GM12878 (cell line): Measurements from ENCODE around the gene SKA3. TPM values are rescaled to one million over a fixed set of nuclear protein-coding genes. Genes with fewer than 3 reads are reported as not detected.

Experiments
- ATAC-seq: fragments of 200-7000 bp; cut with Tn5 transposase; 3 replicates; pipeline ENCODE4 v1.9.1; 2020; ENCODE audit warnings: mild to moderate bottlenecking, moderate library complexity
- BruUV-seq: library from RNA; stranded (reverse); fragments of 400-500 nt; replicated peaks from 2 replicates; lab custom pipeline; 2021; lab: Mats Ljungman, UMichigan
- CTCF ChIA-PET: fragments of 300-600 bp; sonication (Branson Sonifier 250); formaldehyde crosslinking; extraction: SDS; loops from one replicate; lab custom pipeline; 2021; ENCODE audit warnings: inconsistent platforms; lab: Yijun Ruan, JAX
- POLR2A ChIA-PET: fragments of 350-600 bp; formaldehyde crosslinking; extraction: SDS; loops from one replicate; lab custom pipeline; 2021; ENCODE audit warnings: inconsistent platforms; lab: Charles Lee
- RAD21 ChIA-PET: fragments of 300-600 bp; sonication (Branson Sonifier 250); formaldehyde crosslinking; loops from one replicate; lab custom pipeline; 2023; ENCODE audit warnings: antibody characterized with exemption; ENCODE audit not compliant: unreplicated experiment; lab: Charles Lee
- SMC1A ChIA-PET: fragments of 300-600 bp; sonication (Branson Sonifier 250); formaldehyde crosslinking; loops from one replicate; lab custom pipeline; 2023; ENCODE audit not compliant: unreplicated experiment, uncharacterized antibody; lab: Charles Lee
- DNase-seq: peaks from one replicate; pipeline ENCODE4 v3.0.0-alpha.2; 2011; ENCODE audit warnings: low read depth, low spot score
- FAIRE-seq: peaks from 3 replicates; lab custom pipeline; 2011; peaks lifted over from hg19 to GRCh38; lab: Jason Lieb, UNC
- H2AFZ ChIP-seq: 2 replicates; pipeline ENCODE4 v1.6.0; 2011; ENCODE audit warnings: low read depth, low read length, control low read depth; ENCODE audit not compliant: control insufficient read depth
- H3K27ac ChIP-seq: 2 replicates; pipeline ENCODE4 v1.5.1; 2011; ENCODE audit warnings: control low read depth; ENCODE audit not compliant: control insufficient read depth, insufficient read depth
- H3K27me3 ChIP-seq, 2 experiments: replicated peaks in 1 of 2; 2 replicates each; pipeline versions ENCODE4 v1.6.0 to v1.6.1; 2011; ENCODE audit warnings: low read length in 1 of 2; ENCODE audit not compliant: control insufficient read depth in 2 of 2, insufficient read depth in 2 of 2
- H3K36me3 ChIP-seq, 2 experiments: 2 replicates each; pipeline ENCODE4 v1.5.1; 2011; ENCODE audit warnings: low read length in 1 of 2; ENCODE audit not compliant: control insufficient read depth in 2 of 2, insufficient read depth in 2 of 2
- H3K4me1 ChIP-seq: 2 replicates; pipeline ENCODE4 v1.6.1; 2011; ENCODE audit warnings: mild to moderate bottlenecking, low read length, moderate library complexity, mixed read lengths; ENCODE audit not compliant: control insufficient read depth, insufficient read depth
- H3K4me2 ChIP-seq: 2 replicates; pipeline ENCODE4 v1.6.0; 2011; ENCODE audit warnings: control low read depth; ENCODE audit not compliant: control insufficient read depth, insufficient read depth
- H3K4me3 ChIP-seq: fragments of 200-600 bp; sonication (generic); 2 replicates; pipeline ENCODE4 v1.5.1; 2016
- H3K79me2 ChIP-seq: 2 replicates; pipeline ENCODE4 v1.6.0; 2011; ENCODE audit warnings: low read length; ENCODE audit not compliant: control insufficient read depth, insufficient read depth
- H3K9ac ChIP-seq: 2 replicates; pipeline ENCODE4 v1.8.0; 2011; ENCODE audit warnings: low read length, control low read depth, mixed read lengths; ENCODE audit not compliant: control insufficient read depth, insufficient read depth
- H3K9me3 ChIP-seq: replicated peaks from 3 replicates; pipeline ENCODE4 v1.5.1; 2011; ENCODE audit warnings: mild to moderate bottlenecking, low read length; ENCODE audit not compliant: control insufficient read depth, insufficient read depth
- H4K20me1 ChIP-seq: 2 replicates; pipeline ENCODE4 v1.6.0; 2011; ENCODE audit not compliant: control insufficient read depth, insufficient read depth
- ATF7 ChIP-seq: fragments of 450-650 bp; IDR thresholded peaks from 2 replicates; pipeline ENCODE4 v1.6.1; 2016; ENCODE audit warnings: low read depth, mild to moderate bottlenecking
- CTCF ChIP-seq, 3 experiments: IDR thresholded peaks in 2 of 3; conservative IDR thresholded peaks in 1 of 3; 2 replicates each; pipeline ENCODE4 v1.5.1; 2011; ENCODE audit warnings: low read depth in 3 of 3, low read length in 3 of 3, mild to moderate bottlenecking in 3 of 3, control low read depth in 2 of 3, moderate library complexity in 2 of 3, inconsistent platforms in 1 of 3, mixed read lengths in 1 of 3; ENCODE audit not compliant: control insufficient read depth in 2 of 3, insufficient read depth in 1 of 3; ENCODE audit errors: extremely low read depth in 1 of 3
- CUX1 ChIP-seq: IDR thresholded peaks from 2 replicates; pipeline ENCODE4 v1.6.1; 2012; ENCODE audit warnings: improper control_type of control experiment, low read depth, low read length; ENCODE audit not compliant: insufficient replicate concordance
- IRF3 ChIP-seq: fragments of 450-650 bp; IDR thresholded peaks from 2 replicates; pipeline ENCODE4 v1.6.1; 2014; ENCODE audit warnings: mild to moderate bottlenecking
- RB1 ChIP-seq: fragments of 450-650 bp; formaldehyde crosslinking; IDR thresholded peaks from 2 replicates; pipeline ENCODE4 v1.6.1; 2017; ENCODE audit warnings: mild to moderate bottlenecking, borderline replicate concordance
- SMAD1 ChIP-seq: fragments of 450-650 bp; IDR thresholded peaks from 2 replicates; pipeline ENCODE4 v1.6.1; 2018; ENCODE audit warnings: mild to moderate bottlenecking, low read depth; ENCODE audit not compliant: partially characterized antibody
- WRNIP1 ChIP-seq: IDR thresholded peaks from 2 replicates; pipeline ENCODE4 v1.6.1; 2011; ENCODE audit warnings: low read depth, low read length, improper control_type of control experiment, borderline replicate concordance
- ZBED1 ChIP-seq: IDR thresholded peaks from 2 replicates; pipeline ENCODE4 v1.6.1; 2016; ENCODE audit warnings: borderline replicate concordance
- ZBTB40 ChIP-seq: fragments of 450-650 bp; IDR thresholded peaks from 2 replicates; pipeline ENCODE4 v1.6.1; 2016; ENCODE audit warnings: mild to moderate bottlenecking, moderate library complexity, borderline replicate concordance
- ZNF274 ChIP-seq: IDR thresholded peaks from one replicate; pipeline ENCODE4 v1.8.0; 2011; ENCODE audit not compliant: insufficient read length, insufficient read depth
- WGBS: methylation state at CpG from one replicate; pipeline ENCODE4 v1.1.6; 2016; ENCODE audit warnings: low lambda C conversion rate; ENCODE audit not compliant: insufficient replicate concordance, insufficient coverage; ENCODE audit errors: missing lambda C conversion rate; 5-methylcytosine and 5-hydroxymethylcytosine counted together
- in situ Hi-C: fragments of 300-500 bp; cut with MboI; formaldehyde crosslinking; loops from 9 replicates; pipeline ENCODE4 v1.14.3; 2018; ENCODE audit warnings: mixed read lengths
- intact Hi-C: fragments of 100-400 bp; cut with micrococcal nuclease; formaldehyde crosslinking; loops from one replicate; pipeline ENCODE4 v1.14.2; 2022; ENCODE audit not compliant: unreplicated experiment
- polyA plus RNA-seq, 11 experiments: library from polyadenylated mRNA; depleted of rRNA in 4 of 11; unstranded in 6 of 11; stranded (reverse) in 5 of 11; fragments of >200 nt; fragmentation: Nextera tagmentation in 4 of 11; fragmentation: Illumina TruSeq in 1 of 11; extraction: Ambion mirVana in 4 of 11; extraction: Trizol in 1 of 11; gene quantifications; 1 replicate in 1 of 11; 2 replicates in 10 of 11; pipeline versions ENCODE4 v1.2.1 to v1.2.3, GENCODE V29; 2011 to 2016; ENCODE audit warnings: inconsistent platforms in 2 of 11, missing spikeins in 2 of 11, low read depth in 1 of 11
- total RNA-seq, 4 experiments: library from RNA; depleted of rRNA in 3 of 4; stranded (reverse); fragments of >200 nt in 3 of 4; fragmentation: Illumina TruSeq in 1 of 4; extraction: Trizol in 1 of 4; gene quantifications; 2 replicates each; pipeline versions ENCODE4 v1.2.1 to v1.2.3, GENCODE V29; 2013 to 2021

Gene SKA3
- total and polyA plus RNA-seq, 10 of the 15 experiments (the other 5 are each of a cell fraction or from before 2014, with no cell fraction given): 13.5 to 69.7 (median 26.3) TPM

- H3K4me1 ChIP-seq: no peaks in the 10 kb centered on the region
- no peak overlapping the region for H3K9ac ChIP-seq
- H2AFZ ChIP-seq: no peak overlapping the region
- BruUV-seq: no TSS peak
- no peak for ATAC-seq
- ChIA-PET CTCF (interaction anchor here (1.2 kb wide), 1 partner anchor 9 kb away, joined by 3 read pairs; no protein-coding TSS in a partner anchor), SMC1A (no interaction called here), RAD21 (no interaction called here), POLR2A (interaction anchor here (0.5 kb wide), 1 partner anchor 20 kb away, joined by 7 read pairs; no protein-coding TSS in a partner anchor)
- no peak for TF ChIP-seq CTCF (IDR thresholded peaks at IDR 0.05 in 2 of 3, conservative IDR thresholded peaks at IDR 0.05 in 1 of 3; ENCODE audit: control insufficient read depth in 2 of 3, extremely low read depth in 1 of 3, insufficient read depth in 1 of 3, low read depth in 3 of 3, low read length in 3 of 3)
- no peak for TF ChIP-seq SMAD1
- no peak for TF ChIP-seq RB1
- TF ChIP-seq IRF3: no peak
- TF ChIP-seq CUX1: no peak
- TF ChIP-seq ZBED1: no peak
- no peak for TF ChIP-seq WRNIP1
- TF ChIP-seq ZNF274: no peak
- TF ChIP-seq ATF7: no peak
- TF ChIP-seq ZBTB40: no peak
- 99% methylated on average over 4 of the region's 4 CpGs for WGBS
- intact Hi-C loops: no loop called here
- no peak overlapping the region for H3K27ac ChIP-seq
- H3K4me2 ChIP-seq: no peak overlapping the region
- DNase-seq: no peak
- no peaks in the 10 kb centered on the region for H3K79me2 ChIP-seq
- H3K36me3 ChIP-seq: peaks cover 0 to 2% of the 10 kb centered on the region in 2 experiments; a peak in 2 of 4 replicates
- H4K20me1 ChIP-seq: no peaks in the 10 kb centered on the region
- FAIRE-seq: no peak
- H3K4me3 ChIP-seq: no peak overlapping the region
- in situ Hi-C loops: no loop called here
- H3K9me3 ChIP-seq: no peaks in the 10 kb centered on the region
- H3K27me3 ChIP-seq: no peaks in the 10 kb centered on the region
Observed at GRCh38 chr13:21164631-21165030, 11.7 kb downstream of the SKA3 start.
